ENCODE results near the gene NME1. TPM values are rescaled to one million over a fixed set of nuclear protein-coding genes. Genes with fewer than 3 reads are reported as not detected.

The NME1 gene
- total and polyA plus RNA-seq, 2 donors (not counting 3 experiments of a cell fraction or from before 2014, with no cell fraction given): 214 to 326 TPM

DNA sequence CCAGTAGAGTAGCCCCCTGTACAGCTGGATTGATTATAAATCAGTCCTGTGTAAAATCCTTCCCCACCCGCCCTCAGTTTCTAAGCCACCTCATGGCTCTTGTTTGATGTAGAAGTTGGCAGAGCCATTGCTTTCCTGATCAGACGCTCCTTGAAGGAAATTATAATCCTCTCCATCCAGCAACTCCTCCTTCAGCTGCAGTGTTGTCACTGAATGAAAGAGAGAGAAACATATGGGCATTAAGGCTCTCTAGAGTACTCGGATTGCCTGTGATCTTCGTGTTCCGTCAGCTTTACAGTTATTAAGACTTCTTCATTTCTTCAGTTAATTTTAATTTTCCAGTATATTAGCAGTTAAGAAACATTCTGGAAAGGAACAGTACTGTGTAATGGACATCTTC is 27.1 kb downstream of the NME1 start:
- CTCF ChIA-PET: no interaction called here

More for the DNA sequence above, 27.1 kb downstream of the NME1 start:
- intact Hi-C loops (cut with micrococcal nuclease): no loop called here
- TF ChIP-seq CTCF (IDR thresholded peaks at IDR 0.05; ENCODE audit: extremely low read depth in 1 of 2, insufficient read depth in 1 of 2, low read depth in 1 of 2, low read length in 2 of 2): no peak
- no peak for TF ChIP-seq JUN (IDR thresholded peaks at IDR 0.05; ENCODE audit: borderline replicate concordance, insufficient read depth, insufficient read length, low read depth)
- no peak for TF ChIP-seq FOS (IDR thresholded peaks at IDR 0.05; ENCODE audit: borderline replicate concordance, insufficient read depth, low read length)
- TF ChIP-seq GATA2 (IDR thresholded peaks at IDR 0.05; ENCODE audit: insufficient read depth, insufficient read length, low read depth, low read length): no peak
- no peak for TF ChIP-seq POLR2A (IDR thresholded peaks at IDR 0.05; ENCODE audit: low read depth, low read length)
- no peak for TF ChIP-seq MAX (IDR thresholded peaks at IDR 0.05; ENCODE audit: insufficient read depth, insufficient read length)
- no peak for TF ChIP-seq POLR2AphosphoS5 (IDR thresholded peaks at IDR 0.05; ENCODE audit: insufficient read depth, low read depth, low read length)
- TF ChIP-seq EZH2 (IDR thresholded peaks at IDR 0.05; ENCODE audit: borderline replicate concordance, low read depth, low read length, severe bottlenecking): no peak
- no peak for TF ChIP-seq MYC (IDR thresholded peaks at IDR 0.05; ENCODE audit: low read depth, low read length)
- H4K20me1 ChIP-seq (replicated peaks; ENCODE audit: control insufficient read depth, extremely low read depth, insufficient read depth, low read length): no peaks in the 10 kb centered on the region
- H3K9me3 ChIP-seq (replicated peaks; ENCODE audit: control insufficient read depth, insufficient read depth, low read length): no peaks in the 10 kb centered on the region
- H3K36me3 ChIP-seq (ENCODE audit: control insufficient read depth in 2 of 2, extremely low read depth in 1 of 2, insufficient read depth in 2 of 2, low read length in 2 of 2): peaks cover 0 to 3% of the 10 kb centered on the region in 2 experiments
- H3K9ac ChIP-seq (replicated peaks; ENCODE audit: extremely low read depth, insufficient read depth, low read length): no peak overlapping the region
- no peaks in the 10 kb centered on the region for H3K9me1 ChIP-seq (replicated peaks; ENCODE audit: control insufficient read depth, extremely low read depth, insufficient read depth, low read length)
- H2AFZ ChIP-seq (ENCODE audit: low read depth, low read length): no peak overlapping the region
- POLR2A ChIA-PET: interaction anchor here (0.5 kb wide), 1 partner anchor 67 kb away, joined by 3 read pairs; no protein-coding TSS in a partner anchor
- H3K4me2 ChIP-seq (ENCODE audit: insufficient read depth, low read length): no peak overlapping the region
- no TSS peak for BruUV-seq (replicated peaks)
- H3K79me2 ChIP-seq (ENCODE audit: control insufficient read depth, insufficient read depth, low read length): no peaks in the 10 kb centered on the region
- no peak overlapping the region for H3K4me3 ChIP-seq (replicated peaks in 1 of 3; ENCODE audit: insufficient read depth in 1 of 3, low read depth in 1 of 3, low read length in 3 of 3)
- H3K27ac ChIP-seq (ENCODE audit: insufficient read depth, low read depth, low read length): no peak overlapping the region
- H3K4me1 ChIP-seq (ENCODE audit: control insufficient read depth, extremely low read depth, insufficient read depth, low read length): peaks cover 17% of the 10 kb centered on the region
- H3K27me3 ChIP-seq (ENCODE audit: control insufficient read depth in 2 of 2, insufficient read depth in 2 of 2, low read length in 2 of 2): no peaks in the 10 kb centered on the region
- DNase-seq (ENCODE audit: low read depth, low spot score) (no peak), FAIRE-seq (no peak)
- dilution Hi-C loops (cut with MboI; ENCODE audit: extremely low pct_ligation_motif_present, low sequenced_read_pairs): no loop called here
